ENCODE measurements around the gene GRIN2A. TPM values are rescaled to one million over a fixed set of nuclear protein-coding genes. Genes with fewer than 3 reads are reported as not detected.

GRIN2A gene
- total and polyA plus RNA-seq, 2 of the 13 experiments (the other 11 are each of a cell fraction or from before 2014, with no cell fraction given) = not detected

DNA sequence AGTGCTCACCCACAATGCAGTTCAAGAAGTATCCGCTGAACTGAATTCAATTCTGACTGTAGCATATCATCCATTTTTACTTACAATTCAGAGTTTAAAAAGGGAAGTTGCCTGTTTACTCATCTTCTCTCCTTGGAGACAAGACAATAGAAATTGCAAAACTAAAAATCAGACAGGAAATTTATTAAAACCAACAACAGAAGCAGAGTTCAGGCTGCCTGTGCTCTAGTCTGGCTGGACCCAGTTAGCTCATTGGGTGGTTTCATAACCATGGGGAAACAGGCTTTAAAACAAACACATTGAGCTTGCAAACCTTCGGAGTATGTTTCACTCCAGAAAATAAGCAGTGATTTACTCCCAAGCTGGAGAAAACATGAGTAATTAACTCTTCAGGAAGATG is 321.4 kb downstream of the GRIN2A start:
- no peak for ATAC-seq
- no peaks in the 10 kb centered on the region for H4K20me1 ChIP-seq (ENCODE audit: insufficient read depth, low read length)
- no peak overlapping the region for H2AFZ ChIP-seq (ENCODE audit: low read length)
- no TSS peak for BruUV-seq (replicated peaks)
- no peaks in the 10 kb centered on the region for H3K79me2 ChIP-seq (ENCODE audit: insufficient read depth, low read length)
- H3K27me3 ChIP-seq (ENCODE audit: control insufficient read depth in 1 of 2, insufficient read depth in 2 of 2, low read length in 2 of 2) = peaks cover 0 to 7% of the 10 kb centered on the region in 2 experiments; a peak in 1 of 5 replicates
- FAIRE-seq = no peak
- POLR2A ChIA-PET = no interaction called here
- H3K4me3 ChIP-seq (replicated peaks in 1 of 3; ENCODE audit: insufficient read depth in 1 of 3, low read depth in 2 of 3, low read length in 3 of 3) = no peak overlapping the region
- in situ Hi-C loops (cut with HindIII; ENCODE audit: extremely low pct_ligation_motif_present, low pct_unique_long_range_greater_than_20kb) (no loop called here), intact Hi-C loops (cut with micrococcal nuclease; ENCODE audit: unreplicated experiment) (no loop called here)
- H3K9me3 ChIP-seq (ENCODE audit: low read length) = no peaks in the 10 kb centered on the region
- H3K36me3 ChIP-seq (replicated peaks in 1 of 2; ENCODE audit: control insufficient read depth in 1 of 2, insufficient read depth in 2 of 2, low read length in 2 of 2) = no peaks in the 10 kb centered on the region
- H3K27ac ChIP-seq (ENCODE audit: extremely low read length, insufficient read depth, low read length) = no peak overlapping the region
- CTCF ChIA-PET (ENCODE audit: low intra/inter-chr PET ratio, low total read pairs) = no interaction called here
- TF ChIP-seq, protein P1, sequence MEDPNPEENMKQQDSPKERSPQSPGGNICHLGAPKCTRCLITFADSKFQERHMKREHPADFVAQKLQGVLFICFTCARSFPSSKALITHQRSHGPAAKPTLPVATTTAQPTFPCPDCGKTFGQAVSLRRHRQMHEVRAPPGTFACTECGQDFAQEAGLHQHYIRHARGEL (CRISPR knock-in tag; IDR thresholded peaks at IDR 0.05) = no peak
- TF ChIP-seq ZNF501 (CRISPR knock-in tag; IDR thresholded peaks at IDR 0.05) (no peak), REL (CRISPR knock-in tag; conservative IDR thresholded peaks at IDR 0.05) (no peak), MAFG (CRISPR knock-in tag; IDR thresholded peaks at IDR 0.05) (no peak), ZNF260 (CRISPR knock-in tag; IDR thresholded peaks at IDR 0.05; ENCODE audit: borderline replicate concordance, low read depth) (no peak), ZBTB21 (CRISPR knock-in tag; IDR thresholded peaks at IDR 0.05) (no peak), AKAP8 (CRISPR knock-in tag; IDR thresholded peaks at IDR 0.05) (no peak), ZNF552 (CRISPR knock-in tag; IDR thresholded peaks at IDR 0.05; ENCODE audit: borderline replicate concordance) (no peak), SKI (IDR thresholded peaks at IDR 0.05; ENCODE audit: partially characterized antibody) (no peak), ZMAT3 (CRISPR knock-in tag; conservative IDR thresholded peaks at IDR 0.05) (no peak), AHR (CRISPR knock-in tag; IDR thresholded peaks at IDR 0.05) (no peak), ZNF253 (CRISPR knock-in tag; IDR thresholded peaks at IDR 0.05; ENCODE audit: borderline replicate concordance) (no peak), ZNF703 (CRISPR knock-in tag; IDR thresholded peaks at IDR 0.05; ENCODE audit: borderline replicate concordance) (no peak), JUN (CRISPR knock-in tag; IDR thresholded peaks at IDR 0.05) (no peak), ZNF563 (CRISPR knock-in tag; IDR thresholded peaks at IDR 0.05) (no peak), ZNF652 (CRISPR knock-in tag; IDR thresholded peaks at IDR 0.05; ENCODE audit: borderline replicate concordance, low read depth) (no peak), ZNF567 (CRISPR knock-in tag; IDR thresholded peaks at IDR 0.05; ENCODE audit: borderline replicate concordance) (no peak), ISL2 (CRISPR knock-in tag; IDR thresholded peaks at IDR 0.05) (no peak)
- TF ChIP-seq, protein P2, sequence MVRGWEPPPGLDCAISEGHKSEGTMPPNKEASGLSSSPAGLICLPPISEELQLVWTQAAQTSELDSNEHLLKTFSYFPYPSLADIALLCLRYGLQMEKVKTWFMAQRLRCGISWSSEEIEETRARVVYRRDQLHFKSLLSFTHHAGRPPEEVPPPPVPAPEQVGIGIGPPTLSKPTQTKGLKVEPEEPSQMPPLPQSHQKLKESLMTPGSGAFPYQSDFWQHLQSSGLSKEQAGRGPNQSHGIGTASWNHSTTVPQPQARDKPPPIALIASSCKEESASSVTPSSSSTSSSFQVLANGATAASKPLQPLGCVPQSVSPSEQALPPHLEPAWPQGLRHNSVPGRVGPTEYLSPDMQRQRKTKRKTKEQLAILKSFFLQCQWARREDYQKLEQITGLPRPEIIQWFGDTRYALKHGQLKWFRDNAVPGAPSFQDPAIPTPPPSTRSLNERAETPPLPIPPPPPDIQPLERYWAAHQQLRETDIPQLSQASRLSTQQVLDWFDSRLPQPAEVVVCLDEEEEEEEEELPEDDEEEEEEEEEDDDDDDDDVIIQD (CRISPR knock-in tag; IDR thresholded peaks at IDR 0.05; ENCODE audit: low read depth) = no peak
- TF ChIP-seq, protein P3, sequence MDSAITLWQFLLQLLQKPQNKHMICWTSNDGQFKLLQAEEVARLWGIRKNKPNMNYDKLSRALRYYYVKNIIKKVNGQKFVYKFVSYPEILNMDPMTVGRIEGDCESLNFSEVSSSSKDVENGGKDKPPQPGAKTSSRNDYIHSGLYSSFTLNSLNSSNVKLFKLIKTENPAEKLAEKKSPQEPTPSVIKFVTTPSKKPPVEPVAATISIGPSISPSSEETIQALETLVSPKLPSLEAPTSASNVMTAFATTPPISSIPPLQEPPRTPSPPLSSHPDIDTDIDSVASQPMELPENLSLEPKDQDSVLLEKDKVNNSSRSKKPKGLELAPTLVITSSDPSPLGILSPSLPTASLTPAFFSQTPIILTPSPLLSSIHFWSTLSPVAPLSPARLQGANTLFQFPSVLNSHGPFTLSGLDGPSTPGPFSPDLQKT (CRISPR knock-in tag; IDR thresholded peaks at IDR 0.05; ENCODE audit: borderline replicate concordance) = no peak
- DNase-seq (ENCODE audit: low spot score) = no peak
- no peaks in the 10 kb centered on the region for H3K4me1 ChIP-seq (ENCODE audit: insufficient read depth, low read length)
- 48% methylated on average over 2 of the region's 2 CpGs for WGBS (ENCODE audit: low lambda C conversion rate)
- H3K4me2 ChIP-seq (ENCODE audit: low read depth, low read length) = no peak overlapping the region
- no peak overlapping the region for H3K9ac ChIP-seq (ENCODE audit: insufficient read depth, low read depth, low read length)

Measured in HepG2 (cell line).